ENCODE results near the gene RFX6.

GRCh38 chr6:116894669-116895068, 17.6 kb downstream of the RFX6 start:
- no peak for TF ChIP-seq POLR2A (IDR thresholded peaks at IDR 0.05)
- TF ChIP-seq CTCF (IDR thresholded peaks at IDR 0.05), result no peak

Measured in thyroid gland (tissue), 4 donors.